ENCODE results near the gene CAMKV.

GRCh38 chr3:49899815-49900214 lies 30.1 kb upstream of the CAMKV start:
- TF ChIP-seq, protein P1, sequence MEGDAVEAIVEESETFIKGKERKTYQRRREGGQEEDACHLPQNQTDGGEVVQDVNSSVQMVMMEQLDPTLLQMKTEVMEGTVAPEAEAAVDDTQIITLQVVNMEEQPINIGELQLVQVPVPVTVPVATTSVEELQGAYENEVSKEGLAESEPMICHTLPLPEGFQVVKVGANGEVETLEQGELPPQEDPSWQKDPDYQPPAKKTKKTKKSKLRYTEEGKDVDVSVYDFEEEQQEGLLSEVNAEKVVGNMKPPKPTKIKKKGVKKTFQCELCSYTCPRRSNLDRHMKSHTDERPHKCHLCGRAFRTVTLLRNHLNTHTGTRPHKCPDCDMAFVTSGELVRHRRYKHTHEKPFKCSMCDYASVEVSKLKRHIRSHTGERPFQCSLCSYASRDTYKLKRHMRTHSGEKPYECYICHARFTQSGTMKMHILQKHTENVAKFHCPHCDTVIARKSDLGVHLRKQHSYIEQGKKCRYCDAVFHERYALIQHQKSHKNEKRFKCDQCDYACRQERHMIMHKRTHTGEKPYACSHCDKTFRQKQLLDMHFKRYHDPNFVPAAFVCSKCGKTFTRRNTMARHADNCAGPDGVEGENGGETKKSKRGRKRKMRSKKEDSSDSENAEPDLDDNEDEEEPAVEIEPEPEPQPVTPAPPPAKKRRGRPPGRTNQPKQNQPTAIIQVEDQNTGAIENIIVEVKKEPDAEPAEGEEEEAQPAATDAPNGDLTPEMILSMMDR (IDR thresholded peaks at IDR 0.05) = peak in 2 of 6 experiments; percentile 8 to 14
- no peak for TF ChIP-seq POLR2A (IDR thresholded peaks at IDR 0.05)
